GM21381 (cell line): ENCODE data around the gene CLASP1.
"Not testable (repeated sequence)": the region's sequence is repeated elsewhere in the genome, so short reads cannot be mapped to it uniquely, and the experiment has no call there.

ENCODE experiments used
- ATAC-seq: cut with Tn5 transposase; IDR thresholded peaks from one replicate; pipeline ENCODE4 v1.9.1; 2021; ENCODE audit warnings: mild to moderate bottlenecking, moderate library complexity; ENCODE audit not compliant: unreplicated experiment

Gene CLASP1

DNA sequence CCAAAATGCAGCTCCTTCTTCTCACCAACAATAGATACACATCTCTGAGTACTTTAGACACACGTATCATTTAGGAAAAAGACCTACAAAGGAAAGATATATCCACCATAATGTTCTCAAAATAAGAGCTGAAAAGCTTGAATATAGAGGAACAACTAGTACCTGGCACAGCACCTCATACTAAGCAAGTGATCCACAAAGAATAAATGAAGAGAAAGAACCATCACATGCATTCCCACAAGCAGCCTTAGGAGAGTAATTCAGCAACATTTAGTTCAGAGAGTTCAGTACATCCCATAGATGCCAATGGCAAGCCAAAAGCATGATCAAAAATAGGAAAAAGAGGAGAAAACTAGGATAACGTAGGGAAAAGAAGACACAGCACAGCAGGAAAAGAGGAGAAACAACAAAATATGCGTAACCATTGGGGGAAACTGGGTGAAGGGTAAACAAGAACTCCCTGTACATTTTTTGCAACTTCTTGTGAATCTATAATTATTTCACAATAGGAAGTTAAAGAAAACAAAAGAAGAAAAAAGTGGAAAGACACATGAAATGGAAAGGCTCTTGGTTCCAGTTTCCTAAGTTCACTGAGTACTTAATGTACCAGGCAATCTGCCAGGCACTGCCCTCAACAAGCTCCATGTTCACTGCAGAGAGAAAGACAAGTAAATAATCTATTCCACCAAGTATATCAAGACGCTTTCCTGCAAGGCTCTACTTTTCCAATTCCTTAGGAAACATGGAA, 22.3 kb downstream of the CLASP1 start:
- no peak for ATAC-seq

- no peak for ATAC-seq
These were observed 23.3 kb downstream of the CLASP1 start for GRCh38 chr2:121625953-121626352.

GRCh38 chr2:121617042-121617599, 32.1 kb downstream of the CLASP1 start:
- ATAC-seq: no peak

- ATAC-seq: no peak
These were observed 35.5 kb downstream of the CLASP1 start for GRCh38 chr2:121613774-121614173.

DNA sequence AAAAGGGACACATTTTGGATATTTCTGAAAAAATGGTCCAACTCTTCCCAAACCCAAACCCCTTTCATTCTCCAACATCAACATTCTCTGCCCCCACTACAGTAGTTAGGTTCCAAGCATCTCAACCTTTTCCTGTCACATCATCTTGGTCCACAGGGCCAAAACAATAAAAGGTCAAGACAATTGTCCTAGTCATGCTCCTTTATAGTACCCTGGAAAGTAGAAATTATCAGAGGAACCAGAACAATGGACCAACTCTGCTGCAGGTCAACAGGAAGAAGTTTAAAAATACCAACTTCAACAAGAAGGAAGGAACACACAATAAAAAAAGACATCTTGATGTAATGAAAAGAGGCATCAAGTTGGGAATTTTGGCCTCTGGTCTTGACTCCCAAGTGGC, 36.1 kb downstream of the CLASP1 start:
- ATAC-seq: no peak

DNA sequence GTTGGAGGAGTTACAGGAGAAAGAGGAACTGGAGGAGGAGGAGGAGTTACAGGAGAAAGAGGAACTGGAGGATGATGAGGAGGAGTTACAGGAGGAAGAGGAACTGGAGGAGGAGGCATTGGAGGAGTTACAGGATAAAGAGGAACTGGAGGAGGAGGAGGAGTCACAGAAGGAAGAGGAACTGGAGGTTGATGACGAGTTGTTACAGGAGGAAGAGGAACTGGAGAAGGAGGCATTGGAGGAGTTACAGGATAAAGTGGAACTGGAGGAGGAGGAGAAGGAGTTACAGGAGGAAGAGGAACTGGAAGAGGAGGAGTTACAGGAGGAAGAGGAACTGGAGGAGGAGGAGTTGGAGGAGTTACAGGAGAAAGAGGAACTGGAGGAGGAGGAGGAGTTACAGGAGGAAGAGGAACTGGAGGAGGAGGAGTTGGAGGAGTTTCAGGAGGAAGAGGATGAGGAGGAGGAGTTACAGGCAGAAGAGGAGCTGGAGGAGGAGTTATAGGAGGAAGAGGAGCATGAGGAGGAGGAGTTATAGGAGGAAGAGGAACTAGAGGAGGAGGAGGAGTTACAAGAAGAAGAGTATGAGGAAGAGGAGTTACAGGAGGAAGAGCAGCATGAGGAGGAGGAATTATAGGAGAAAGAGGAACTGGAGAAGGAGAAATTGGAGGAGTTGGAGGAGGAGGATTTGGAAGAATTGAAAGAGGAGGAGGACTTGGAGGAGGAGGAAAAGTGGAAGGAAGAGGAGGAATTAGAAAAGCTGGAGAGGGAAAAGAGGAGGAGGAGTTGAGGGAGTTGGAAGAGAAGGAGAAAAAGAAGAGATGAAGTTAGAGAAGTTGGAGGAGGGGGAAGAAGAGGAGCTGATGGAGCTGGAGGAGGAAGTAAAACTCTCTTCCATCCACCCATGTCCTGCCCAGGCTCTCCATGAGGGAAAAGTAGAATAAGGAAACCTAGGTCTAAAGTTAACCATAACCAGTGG, 37.2 kb downstream of the CLASP1 start:
- no peak for ATAC-seq

DNA sequence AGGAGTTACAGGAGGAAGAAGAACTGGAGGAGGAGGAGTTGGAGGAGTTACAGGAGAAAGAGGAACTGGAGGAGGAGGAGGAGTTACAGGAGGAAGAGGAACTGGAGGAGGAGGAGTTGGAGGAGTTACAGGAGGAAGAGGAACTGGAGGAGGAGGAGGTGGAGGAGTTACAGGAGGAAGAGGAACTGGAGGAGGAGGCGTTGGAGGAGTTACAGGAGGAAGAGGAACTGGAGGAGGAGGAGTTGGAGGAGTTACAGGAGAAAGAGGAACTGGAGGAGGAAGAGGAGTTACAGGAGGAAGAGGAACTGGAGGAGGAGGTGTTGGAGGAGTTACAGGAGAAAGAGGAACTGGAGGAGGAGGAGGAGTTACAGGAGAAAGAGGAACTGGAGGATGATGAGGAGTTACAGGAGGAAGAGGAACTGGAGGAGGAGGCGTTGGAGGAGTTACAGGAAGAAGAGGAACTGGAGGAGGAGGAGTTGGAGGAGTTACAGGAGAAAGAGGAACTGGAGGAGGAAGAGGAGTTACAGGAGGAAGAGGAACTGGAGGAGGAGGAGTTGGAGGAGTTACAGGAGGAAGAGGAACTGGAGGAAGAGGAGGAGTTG, 38.1 kb downstream of the CLASP1 start:
- ATAC-seq: not testable (repeated sequence)

DNA sequence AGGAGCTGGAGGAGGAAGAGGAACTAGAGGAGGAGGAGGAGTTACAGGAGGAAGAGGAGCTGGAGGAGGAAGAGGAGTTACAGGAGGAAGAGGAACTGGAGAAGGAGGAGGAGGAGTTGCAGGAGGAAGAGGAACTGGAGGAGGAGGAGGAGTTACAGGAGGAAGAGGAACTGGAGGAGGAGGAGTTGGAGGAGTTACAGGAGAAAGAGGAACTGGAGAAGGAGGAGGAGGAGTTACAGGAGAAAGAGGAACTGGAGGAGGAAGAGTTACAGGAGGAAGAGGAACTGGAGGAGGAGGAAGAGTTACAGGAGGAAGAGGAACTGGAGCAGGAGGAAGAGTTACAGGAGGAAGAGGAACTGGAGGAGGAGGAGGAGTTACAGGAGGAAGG, 38.8 kb downstream of the CLASP1 start:
- not testable (repeated sequence) for ATAC-seq

- ATAC-seq: no peak
These were observed 40.3 kb downstream of the CLASP1 start for GRCh38 chr2:121608967-121609366.

- ATAC-seq: no peak
These were observed 40.9 kb downstream of the CLASP1 start for GRCh38 chr2:121608367-121608766.

DNA sequence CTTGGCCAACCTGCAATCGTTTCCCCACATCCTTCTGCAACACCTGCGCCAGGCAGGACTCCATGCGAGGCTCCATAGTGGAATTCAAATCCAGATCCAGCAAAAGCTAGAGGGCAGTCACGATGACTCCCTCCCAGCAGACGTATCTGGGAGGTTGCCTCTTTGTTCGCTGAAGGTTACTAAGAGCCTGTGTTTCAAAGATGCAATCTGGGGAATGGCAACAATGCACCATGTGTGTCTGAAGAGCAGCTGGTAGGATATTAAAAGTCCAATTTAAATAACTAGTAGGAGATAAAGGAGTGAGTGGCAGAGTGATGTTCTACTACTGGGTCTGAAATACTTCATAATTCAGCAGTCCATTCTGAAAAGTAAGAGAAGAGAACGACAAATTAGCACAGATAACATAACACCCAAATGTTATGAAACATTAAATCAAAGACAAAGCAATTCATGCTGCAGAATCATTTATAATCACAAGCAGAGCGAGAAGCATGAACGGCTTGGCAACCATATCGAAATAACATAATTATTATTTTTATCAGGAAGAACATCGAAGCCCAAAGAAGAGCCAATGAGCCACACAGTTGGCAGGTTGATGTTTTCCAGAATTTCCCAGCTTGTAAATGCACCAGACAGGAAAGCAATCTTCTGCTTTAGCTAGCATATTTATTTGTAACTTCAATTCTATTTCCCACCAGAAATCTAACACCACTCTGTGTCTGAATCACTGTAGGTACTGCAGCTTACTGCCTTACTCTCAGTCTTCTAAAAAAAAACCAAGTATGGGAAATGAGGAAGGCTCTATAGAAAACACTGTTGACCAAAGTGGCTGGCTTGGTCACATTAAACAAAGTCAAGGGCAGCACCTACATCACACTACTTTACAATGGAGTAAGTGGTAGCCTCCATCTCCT, 43.2 kb downstream of the CLASP1 start:
- no peak for ATAC-seq

DNA sequence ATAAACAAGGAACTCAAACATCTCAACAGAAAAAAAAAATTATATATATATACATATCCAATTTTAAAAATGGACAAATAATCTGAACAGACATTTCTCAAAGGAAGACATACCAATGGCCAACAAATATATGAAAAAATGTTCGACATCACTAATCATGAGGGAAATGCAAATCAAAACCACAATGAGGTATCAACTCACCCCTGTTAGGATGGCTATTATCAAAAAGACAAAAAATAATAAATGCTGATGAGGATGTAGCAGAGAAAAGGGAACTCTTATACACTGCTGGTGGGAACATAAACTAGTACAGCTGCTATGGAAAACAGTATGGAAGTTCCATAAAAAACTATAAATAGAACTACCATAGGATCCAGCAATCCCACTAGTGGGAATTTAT, 46.1 kb downstream of the CLASP1 start:
- ATAC-seq: no peak

DNA sequence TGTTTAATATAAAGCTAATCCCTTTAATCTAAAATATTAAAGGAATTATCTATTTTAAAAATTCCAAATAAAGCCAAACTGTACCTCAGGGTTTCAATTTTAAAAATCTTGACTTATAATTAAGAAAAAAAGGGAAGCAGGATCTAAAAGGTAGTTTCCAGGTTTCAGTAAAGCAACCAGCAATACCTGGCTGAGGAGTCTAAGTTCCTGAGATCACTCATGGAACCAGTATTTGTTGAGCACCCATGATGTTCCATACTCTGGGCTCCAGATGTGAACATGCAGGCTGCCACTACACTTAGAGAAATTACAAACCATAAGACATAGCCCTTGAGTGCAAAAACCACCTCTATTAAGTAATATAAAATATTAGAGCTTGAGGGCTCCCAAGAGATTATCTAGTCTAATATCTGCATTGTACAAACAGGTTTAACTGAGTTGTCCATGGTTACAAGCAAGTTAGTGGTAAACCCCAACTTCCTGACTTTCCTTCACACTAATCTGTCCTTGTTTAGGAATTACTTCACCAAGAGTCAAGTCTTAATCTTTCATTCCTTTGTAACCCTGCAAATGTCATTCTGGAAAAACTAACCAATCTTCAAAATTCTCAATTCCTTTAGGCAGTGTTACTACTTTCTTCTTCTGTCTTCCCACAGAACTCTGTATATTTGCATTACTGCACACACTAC, 49.2 kb downstream of the CLASP1 start:
- no peak for ATAC-seq

DNA sequence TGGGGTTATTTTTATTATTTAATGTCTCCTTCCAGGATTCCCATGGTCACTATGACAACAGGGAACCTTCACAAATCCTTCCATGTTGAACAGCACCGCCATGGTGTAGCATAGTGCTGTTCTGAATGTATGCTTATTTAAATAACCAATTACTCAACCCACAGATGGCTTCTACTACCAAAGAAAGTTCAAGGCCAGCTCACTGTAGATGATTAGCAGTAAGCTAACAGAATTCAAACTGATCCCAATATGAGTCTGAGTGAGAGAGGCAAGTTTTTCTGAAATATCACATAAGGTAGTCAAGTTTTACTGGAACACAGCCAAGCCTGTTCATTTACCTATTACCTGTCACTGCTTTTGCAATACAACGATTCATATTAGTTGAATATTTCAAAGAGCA, 51.2 kb downstream of the CLASP1 start:
- no peak for ATAC-seq

DNA sequence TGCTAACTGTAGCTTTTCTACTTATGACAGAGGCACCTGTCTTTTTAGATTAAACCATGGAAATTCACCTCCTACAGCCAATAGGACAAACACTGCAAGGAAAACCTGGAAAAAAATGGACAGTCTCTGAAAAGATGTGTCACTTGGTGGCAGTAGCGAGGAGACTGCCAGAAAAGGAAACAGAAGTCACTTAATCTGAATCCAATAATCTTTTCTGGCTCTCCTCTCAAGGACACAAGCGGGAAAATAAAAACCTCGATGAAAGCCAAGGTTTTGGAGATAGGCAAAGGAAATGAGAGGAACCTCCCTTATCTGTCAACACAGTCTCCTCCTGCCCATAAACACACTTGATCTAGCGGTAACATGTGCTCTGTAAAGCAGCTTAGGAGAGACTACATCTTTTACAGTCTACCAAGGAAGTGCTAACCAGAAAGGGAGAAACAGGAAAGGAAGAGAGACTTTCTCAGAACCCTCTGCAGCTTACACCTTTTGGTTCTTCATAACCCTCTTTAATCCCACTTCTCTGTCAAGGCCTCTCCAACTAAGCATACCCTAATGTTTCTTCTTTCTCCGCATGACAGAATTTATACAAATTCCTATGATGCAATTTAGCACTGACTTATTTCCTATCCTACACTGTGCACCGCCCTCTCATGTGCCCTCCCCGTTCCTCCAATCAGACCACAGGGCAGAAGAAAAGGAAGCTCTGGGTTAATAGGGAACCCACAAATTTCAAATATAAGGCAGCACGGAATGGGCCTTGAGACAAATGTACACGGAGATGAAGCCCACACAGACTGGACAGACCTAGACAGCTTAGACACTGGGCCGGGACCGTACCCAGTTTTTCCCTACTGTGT, 52.8 kb downstream of the CLASP1 start:
- peak; percentile 64 for ATAC-seq

- ATAC-seq: no peak
These were observed 54.0 kb downstream of the CLASP1 start for GRCh38 chr2:121595012-121595891.

DNA sequence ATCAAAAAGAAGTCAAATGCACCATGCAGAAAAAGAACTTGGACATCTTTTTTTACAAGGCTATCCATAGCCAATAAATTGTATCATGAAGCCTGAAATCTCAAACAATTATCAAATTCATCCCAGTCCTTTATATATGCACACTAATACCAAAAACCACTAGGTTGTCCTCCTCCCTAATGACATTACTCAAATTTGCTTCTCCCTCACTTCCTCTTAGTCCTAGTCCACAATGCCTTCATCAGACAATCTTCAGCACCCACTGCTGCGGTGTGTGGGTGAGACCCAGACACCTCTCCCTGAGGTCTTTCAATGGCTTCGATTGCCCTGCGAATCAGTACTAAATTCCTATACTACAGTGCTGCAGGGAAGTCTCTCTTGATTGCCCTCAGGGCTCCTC, 58.1 kb downstream of the CLASP1 start:
- ATAC-seq: no peak

DNA sequence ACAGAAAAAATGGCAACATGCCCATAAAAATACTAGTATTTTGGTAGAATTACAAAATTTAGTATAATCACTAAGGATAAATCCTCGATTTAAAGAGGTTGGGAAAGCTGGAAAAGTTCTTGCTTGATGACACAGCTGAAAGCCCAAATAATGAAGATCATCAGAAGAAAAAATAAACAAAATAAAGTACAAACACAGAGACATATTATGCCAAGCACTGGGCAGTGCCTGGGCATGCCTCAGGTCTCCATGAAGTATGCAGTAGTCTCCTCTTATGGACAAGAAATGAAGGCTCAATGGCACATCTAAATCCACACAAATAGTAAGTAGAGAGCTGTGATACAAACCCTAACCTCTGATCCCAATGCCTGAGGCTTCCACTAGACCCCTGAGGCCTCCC, 60.9 kb downstream of the CLASP1 start:
- no peak for ATAC-seq
